DOHH2 (cell line): Measurements from ENCODE around the gene PRPF18.

Source experiments
- H3F3A ChIP-seq: fragments of 200-600 bp; sonication (generic), shearing (Covaris generic); 2 replicates; pipeline ENCODE4 v1.6.0; 2016; ENCODE audit warnings: antibody characterized with exemption, mild to moderate bottlenecking; ENCODE audit not compliant: control insufficient read depth, insufficient read depth
- H3K27ac ChIP-seq: fragments of 200-600 bp; sonication (generic); 2 replicates; pipeline ENCODE4 v1.5.1; 2014; ENCODE audit warnings: low read depth, mild to moderate bottlenecking, low read length, moderate library complexity
- H3K27me3 ChIP-seq: fragments of 200-600 bp; sonication (generic); 2 replicates; pipeline ENCODE4 v1.6.1; 2014; ENCODE audit warnings: mild to moderate bottlenecking, low read length, mixed read lengths; ENCODE audit not compliant: control insufficient read depth
- H3K36me3 ChIP-seq: fragments of 200-600 bp; sonication (generic); 2 replicates; pipeline ENCODE4 v1.6.1; 2014; ENCODE audit warnings: mild to moderate bottlenecking, low read length, moderate library complexity, mixed read lengths; ENCODE audit not compliant: control insufficient read depth
- H3K4me1 ChIP-seq: fragments of 200-600 bp; sonication (generic); 2 replicates; pipeline ENCODE4 v1.6.1; 2014; ENCODE audit warnings: mild to moderate bottlenecking, low read length, mixed read lengths; ENCODE audit not compliant: control insufficient read depth
- H3K4me2 ChIP-seq: fragments of 200-600 bp; sonication (generic); 2 replicates; pipeline ENCODE4 v1.6.0; 2014; ENCODE audit warnings: mild to moderate bottlenecking, low read length, moderate library complexity
- H3K4me3 ChIP-seq: fragments of 200-600 bp; sonication (generic); 2 replicates; pipeline ENCODE4 v1.5.1; 2014; ENCODE audit warnings: mild to moderate bottlenecking, low read length, mixed read lengths
- H3K79me2 ChIP-seq: fragments of 200-600 bp; sonication (generic); 2 replicates; pipeline ENCODE4 v1.6.1; 2014; ENCODE audit warnings: mild to moderate bottlenecking, low read length, mixed read lengths; ENCODE audit not compliant: control insufficient read depth
- H3K9me2 ChIP-seq: fragments of 200-600 bp; sonication (generic); replicated peaks from 2 replicates; pipeline ENCODE4 v1.6.1; 2014; ENCODE audit warnings: mild to moderate bottlenecking, low read length, mixed read lengths; ENCODE audit not compliant: control insufficient read depth
- H3K9me3 ChIP-seq: fragments of 200-600 bp; sonication (generic); 2 replicates; pipeline ENCODE4 v1.6.1; 2014; ENCODE audit warnings: antibody characterized with exemption, low read length, mixed read lengths; ENCODE audit not compliant: control insufficient read depth, insufficient read depth
- H4K20me1 ChIP-seq: fragments of 200-600 bp; sonication (generic); 2 replicates; pipeline ENCODE4 v1.6.0; 2014; ENCODE audit warnings: low read depth, mild to moderate bottlenecking, antibody characterized with exemption, low read length, moderate library complexity; ENCODE audit not compliant: control insufficient read depth, insufficient read depth
- EZH2phosphoT487 ChIP-seq: fragments of 200-600 bp; sonication (generic); IDR thresholded peaks from 2 replicates; pipeline ENCODE4 v1.6.1; 2017; ENCODE audit warnings: borderline replicate concordance, mild to moderate bottlenecking, antibody characterized with exemption, low read length, moderate library complexity, mixed read lengths
- TF ChIP-seq, protein P1 (sequence below): fragments of 200-600 bp; sonication (generic); IDR thresholded peaks from one replicate; pipeline ENCODE4 v1.5.1; 2014; ENCODE audit warnings: antibody characterized with exemption, mild to moderate bottlenecking, low read depth, low read length; ENCODE audit not compliant: poor library complexity, severe bottlenecking

PRPF18 gene

DNA sequence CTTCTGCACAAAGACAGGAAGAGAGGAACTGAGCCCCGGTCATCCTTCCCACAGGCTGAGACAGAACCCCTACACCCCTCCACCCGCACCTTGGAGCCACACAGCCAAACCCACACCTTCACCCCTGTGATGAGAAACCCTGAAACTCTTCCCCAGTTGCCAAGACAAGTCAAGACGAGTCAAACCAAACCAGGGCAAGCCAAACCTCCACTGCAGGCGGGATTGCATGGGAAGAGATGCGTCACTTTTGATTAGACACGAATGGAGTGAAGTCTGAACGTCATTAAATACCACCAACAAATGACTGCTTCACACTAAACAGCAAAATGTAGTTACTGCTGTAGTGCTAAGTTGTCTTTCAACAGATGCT lies 73.8 kb downstream of the PRPF18 start:
- Histone ChIP-seq H3F3A (no peaks in the 10 kb centered on the region), H4K20me1 (no peaks in the 10 kb centered on the region), H3K79me2 (no peaks in the 10 kb centered on the region), H3K36me3 (no peaks in the 10 kb centered on the region), H3K9me2 (no peaks in the 10 kb centered on the region), H3K4me1 (peaks cover 12% of the 10 kb centered on the region), H3K27ac (no peak overlapping the region), H3K4me2 (no peak overlapping the region), H3K9me3 (no peaks in the 10 kb centered on the region), H3K27me3 (peaks cover 22% of the 10 kb centered on the region), H3K4me3 (no peak overlapping the region)
- TF ChIP-seq, protein P1, sequence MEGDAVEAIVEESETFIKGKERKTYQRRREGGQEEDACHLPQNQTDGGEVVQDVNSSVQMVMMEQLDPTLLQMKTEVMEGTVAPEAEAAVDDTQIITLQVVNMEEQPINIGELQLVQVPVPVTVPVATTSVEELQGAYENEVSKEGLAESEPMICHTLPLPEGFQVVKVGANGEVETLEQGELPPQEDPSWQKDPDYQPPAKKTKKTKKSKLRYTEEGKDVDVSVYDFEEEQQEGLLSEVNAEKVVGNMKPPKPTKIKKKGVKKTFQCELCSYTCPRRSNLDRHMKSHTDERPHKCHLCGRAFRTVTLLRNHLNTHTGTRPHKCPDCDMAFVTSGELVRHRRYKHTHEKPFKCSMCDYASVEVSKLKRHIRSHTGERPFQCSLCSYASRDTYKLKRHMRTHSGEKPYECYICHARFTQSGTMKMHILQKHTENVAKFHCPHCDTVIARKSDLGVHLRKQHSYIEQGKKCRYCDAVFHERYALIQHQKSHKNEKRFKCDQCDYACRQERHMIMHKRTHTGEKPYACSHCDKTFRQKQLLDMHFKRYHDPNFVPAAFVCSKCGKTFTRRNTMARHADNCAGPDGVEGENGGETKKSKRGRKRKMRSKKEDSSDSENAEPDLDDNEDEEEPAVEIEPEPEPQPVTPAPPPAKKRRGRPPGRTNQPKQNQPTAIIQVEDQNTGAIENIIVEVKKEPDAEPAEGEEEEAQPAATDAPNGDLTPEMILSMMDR = no peak
- no peak for TF ChIP-seq EZH2phosphoT487

DNA sequence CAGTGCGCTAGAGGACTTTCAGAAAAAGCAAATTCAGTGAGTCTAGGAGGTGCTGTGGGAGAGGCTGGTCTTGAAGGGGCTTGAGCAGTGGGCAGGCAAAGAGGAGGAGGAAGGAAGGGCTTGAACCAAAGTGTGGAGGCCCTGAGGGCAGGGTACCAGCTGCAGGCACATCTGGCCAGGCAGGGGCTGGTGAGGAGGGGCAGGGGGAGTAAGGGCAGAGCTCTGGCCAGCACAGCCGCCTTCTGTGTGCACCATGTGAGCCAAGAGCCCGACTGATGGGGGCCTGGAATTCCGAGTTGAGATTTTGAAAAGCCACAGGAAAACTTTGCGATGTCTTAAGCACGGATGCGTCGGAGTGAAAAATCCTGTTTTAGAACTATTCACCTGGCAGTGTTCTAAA lies 74.5 kb downstream of the PRPF18 start:
- no peaks in the 10 kb centered on the region for H3K79me2 ChIP-seq
- H4K20me1 ChIP-seq = no peaks in the 10 kb centered on the region
- H3F3A ChIP-seq = no peaks in the 10 kb centered on the region
- H3K4me2 ChIP-seq = no peak overlapping the region
- no peaks in the 10 kb centered on the region for H3K9me2 ChIP-seq
- peaks cover 22% of the 10 kb centered on the region for H3K27me3 ChIP-seq
- no peak overlapping the region for H3K4me3 ChIP-seq
- H3K36me3 ChIP-seq = no peaks in the 10 kb centered on the region
- peaks cover 12% of the 10 kb centered on the region for H3K4me1 ChIP-seq
- H3K9me3 ChIP-seq = no peaks in the 10 kb centered on the region
- TF ChIP-seq, protein P1 = no peak
- no peak for TF ChIP-seq EZH2phosphoT487
- no peak overlapping the region for H3K27ac ChIP-seq

GRCh38 chr10:13665516-13666262 lies 78.9 kb downstream of the PRPF18 start:
- H3K27ac ChIP-seq = no peak overlapping the region
- H3K4me1 ChIP-seq = no peaks in the 10 kb centered on the region
- H3K27me3 ChIP-seq = peaks cover 17% of the 10 kb centered on the region
- H3F3A ChIP-seq = no peaks in the 10 kb centered on the region
- H3K9me3 ChIP-seq = no peaks in the 10 kb centered on the region
- no peaks in the 10 kb centered on the region for H4K20me1 ChIP-seq
- H3K79me2 ChIP-seq = no peaks in the 10 kb centered on the region
- H3K4me2 ChIP-seq = no peak overlapping the region
- no peaks in the 10 kb centered on the region for H3K9me2 ChIP-seq
- H3K36me3 ChIP-seq = no peaks in the 10 kb centered on the region
- TF ChIP-seq, protein P1 = no peak
- no peak for TF ChIP-seq EZH2phosphoT487
- H3K4me3 ChIP-seq = no peak overlapping the region
